ENCODE results near the gene OPN1MW3.
"Not testable (repeated sequence)": the region's sequence is repeated elsewhere in the genome, so short reads cannot be mapped to it uniquely, and the experiment has no call there.

The OPN1MW3 gene

GRCh38 chrX:154257282-154257681, at the start of gene OPN1MW3:
OPN1MW3 (plus strand) TSS chrX:154257582; CDS start chrX:154257620, 38 bp downstream.
- not testable (repeated sequence) for DNase-seq (ENCODE audit: low read depth in 3 of 3)

GRCh38 chrX:154209670-154210418, 47.5 kb upstream of the OPN1MW3 start:
- DNase-seq (ENCODE audit: low read depth in 3 of 3) = not testable (repeated sequence)

- DNase-seq (ENCODE audit: low read depth in 3 of 3) = not testable (repeated sequence)
These were observed 46.3 kb upstream of the OPN1MW3 start for GRCh38 chrX:154211057-154211456.

GRCh38 chrX:154211499-154211898, 45.9 kb upstream of the OPN1MW3 start:
- not testable (repeated sequence) for DNase-seq (ENCODE audit: low read depth in 3 of 3)

- not testable (repeated sequence) for DNase-seq (ENCODE audit: low read depth in 3 of 3)
These were observed 37.9 kb upstream of the OPN1MW3 start, which contains the start of gene OPN1MW2 for GRCh38 chrX:154219456-154219855. OPN1MW2 (plus strand) TSS chrX:154219756; CDS start chrX:154219816, 60 bp downstream.

- DNase-seq (ENCODE audit: low read depth in 3 of 3) = not testable (repeated sequence)
These were observed 32.1 kb upstream of the OPN1MW3 start for GRCh38 chrX:154225292-154225691.

- not testable (repeated sequence) for DNase-seq (ENCODE audit: low read depth in 3 of 3)
These were observed 30.7 kb upstream of the OPN1MW3 start for GRCh38 chrX:154226706-154227105.

- DNase-seq (ENCODE audit: low read depth in 3 of 3) = not testable (repeated sequence)
These were observed 25.9 kb upstream of the OPN1MW3 start for GRCh38 chrX:154231443-154231842.

GRCh38 chrX:154233620-154234019, 23.8 kb upstream of the OPN1MW3 start:
- not testable (repeated sequence) for DNase-seq (ENCODE audit: low read depth in 3 of 3)

GRCh38 chrX:154238939-154239559, 18.3 kb upstream of the OPN1MW3 start:
- not testable (repeated sequence) for DNase-seq (ENCODE audit: low read depth in 3 of 3)

GRCh38 chrX:154239982-154240503, 17.3 kb upstream of the OPN1MW3 start:
- DNase-seq (ENCODE audit: low read depth in 3 of 3) = not testable (repeated sequence)

- not testable (repeated sequence) for DNase-seq (ENCODE audit: low read depth in 3 of 3)
These were observed 9.9 kb upstream of the OPN1MW3 start for GRCh38 chrX:154247377-154248045.

- not testable (repeated sequence) for DNase-seq (ENCODE audit: low read depth in 3 of 3)
These were observed 9.3 kb upstream of the OPN1MW3 start for GRCh38 chrX:154248076-154248475.

- not testable (repeated sequence) for DNase-seq (ENCODE audit: low read depth in 3 of 3)
These were observed 1.3 kb downstream of the OPN1MW3 start for GRCh38 chrX:154258711-154259110.

- not testable (repeated sequence) for DNase-seq (ENCODE audit: low read depth in 3 of 3)
These were observed 5.7 kb downstream of the OPN1MW3 start for GRCh38 chrX:154263072-154263471.

GRCh38 chrX:154269245-154269644, 11.9 kb downstream of the OPN1MW3 start:
- not testable (repeated sequence) for DNase-seq (ENCODE audit: low read depth in 3 of 3)

GRCh38 chrX:154284489-154285338, 27.3 kb downstream of the OPN1MW3 start:
- not testable (repeated sequence) for DNase-seq (ENCODE audit: low read depth in 3 of 3)

- not testable (repeated sequence) for DNase-seq (ENCODE audit: low read depth in 3 of 3)
These were observed 29.0 kb downstream of the OPN1MW3 start for GRCh38 chrX:154286406-154286805.

GRCh38 chrX:154294791-154295574, 37.6 kb downstream of the OPN1MW3 start, which contains the start of gene TEX28:
TEX28 (minus strand) TSS chrX:154295124; CDS start chrX:154292117, 3,007 bp downstream.
- DNase-seq (ENCODE audit: low read depth in 3 of 3) = no peak

- no peak for DNase-seq (ENCODE audit: low read depth in 3 of 3)
These were observed 38.4 kb downstream of the OPN1MW3 start, which contains the start of gene TKTL1 for GRCh38 chrX:154295664-154296310. TKTL1 (plus strand) TSS chrX:154295795; CDS start chrX:154295860, 65 bp downstream.
